ENCODE results near the gene LRRC25. TPM values are rescaled to one million over a fixed set of nuclear protein-coding genes. Genes with fewer than 3 reads are reported as not detected.

The LRRC25 gene
- total RNA-seq, 1 experiment from 2014 or later = 0.31 TPM

GRCh38 chr19:18379803-18380747 lies 17.3 kb downstream of the LRRC25 start (continued):
- peak; percentile 76; the same call in 1 of the 2 replicates for TF ChIP-seq PREB (CRISPR knock-in tag; IDR thresholded peaks at IDR 0.05; ENCODE audit: borderline replicate concordance)
- TF ChIP-seq GRHL2 (CRISPR knock-in tag; IDR thresholded peaks at IDR 0.05; ENCODE audit: insufficient replicate concordance, severe bottlenecking) = no peak
- TF ChIP-seq CREB1 (CRISPR knock-in tag; IDR thresholded peaks at IDR 0.05) = no peak
- no peak for TF ChIP-seq ZNF425 (CRISPR knock-in tag; conservative IDR thresholded peaks at IDR 0.05)
- TF ChIP-seq CREM (CRISPR knock-in tag; IDR thresholded peaks at IDR 0.05) = no peak
- TF ChIP-seq ZBTB21 (CRISPR knock-in tag; IDR thresholded peaks at IDR 0.05; ENCODE audit: borderline replicate concordance) = no peak
- no peak for TF ChIP-seq PRDM15 (CRISPR knock-in tag; IDR thresholded peaks at IDR 0.05)
- TF ChIP-seq GABPB1 (CRISPR knock-in tag; IDR thresholded peaks at IDR 0.05) = peak; percentile 85
- TF ChIP-seq, protein P1, sequence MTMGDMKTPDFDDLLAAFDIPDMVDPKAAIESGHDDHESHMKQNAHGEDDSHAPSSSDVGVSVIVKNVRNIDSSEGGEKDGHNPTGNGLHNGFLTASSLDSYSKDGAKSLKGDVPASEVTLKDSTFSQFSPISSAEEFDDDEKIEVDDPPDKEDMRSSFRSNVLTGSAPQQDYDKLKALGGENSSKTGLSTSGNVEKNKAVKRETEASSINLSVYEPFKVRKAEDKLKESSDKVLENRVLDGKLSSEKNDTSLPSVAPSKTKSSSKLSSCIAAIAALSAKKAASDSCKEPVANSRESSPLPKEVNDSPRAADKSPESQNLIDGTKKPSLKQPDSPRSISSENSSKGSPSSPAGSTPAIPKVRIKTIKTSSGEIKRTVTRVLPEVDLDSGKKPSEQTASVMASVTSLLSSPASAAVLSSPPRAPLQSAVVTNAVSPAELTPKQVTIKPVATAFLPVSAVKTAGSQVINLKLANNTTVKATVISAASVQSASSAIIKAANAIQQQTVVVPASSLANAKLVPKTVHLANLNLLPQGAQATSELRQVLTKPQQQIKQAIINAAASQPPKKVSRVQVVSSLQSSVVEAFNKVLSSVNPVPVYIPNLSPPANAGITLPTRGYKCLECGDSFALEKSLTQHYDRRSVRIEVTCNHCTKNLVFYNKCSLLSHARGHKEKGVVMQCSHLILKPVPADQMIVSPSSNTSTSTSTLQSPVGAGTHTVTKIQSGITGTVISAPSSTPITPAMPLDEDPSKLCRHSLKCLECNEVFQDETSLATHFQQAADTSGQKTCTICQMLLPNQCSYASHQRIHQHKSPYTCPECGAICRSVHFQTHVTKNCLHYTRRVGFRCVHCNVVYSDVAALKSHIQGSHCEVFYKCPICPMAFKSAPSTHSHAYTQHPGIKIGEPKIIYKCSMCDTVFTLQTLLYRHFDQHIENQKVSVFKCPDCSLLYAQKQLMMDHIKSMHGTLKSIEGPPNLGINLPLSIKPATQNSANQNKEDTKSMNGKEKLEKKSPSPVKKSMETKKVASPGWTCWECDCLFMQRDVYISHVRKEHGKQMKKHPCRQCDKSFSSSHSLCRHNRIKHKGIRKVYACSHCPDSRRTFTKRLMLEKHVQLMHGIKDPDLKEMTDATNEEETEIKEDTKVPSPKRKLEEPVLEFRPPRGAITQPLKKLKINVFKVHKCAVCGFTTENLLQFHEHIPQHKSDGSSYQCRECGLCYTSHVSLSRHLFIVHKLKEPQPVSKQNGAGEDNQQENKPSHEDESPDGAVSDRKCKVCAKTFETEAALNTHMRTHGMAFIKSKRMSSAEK (CRISPR knock-in tag; IDR thresholded peaks at IDR 0.05; ENCODE audit: borderline replicate concordance) = no peak
- TF ChIP-seq, protein P2, sequence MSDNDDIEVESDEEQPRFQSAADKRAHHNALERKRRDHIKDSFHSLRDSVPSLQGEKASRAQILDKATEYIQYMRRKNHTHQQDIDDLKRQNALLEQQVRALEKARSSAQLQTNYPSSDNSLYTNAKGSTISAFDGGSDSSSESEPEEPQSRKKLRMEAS (CRISPR knock-in tag; IDR thresholded peaks at IDR 0.05) = peak; percentile 46; the same call in 1 of the 2 replicates
- TF ChIP-seq SP1 (CRISPR knock-in tag; conservative IDR thresholded peaks at IDR 0.05) = no peak
- TF ChIP-seq ZSCAN18 (CRISPR knock-in tag; IDR thresholded peaks at IDR 0.05) = no peak
- TF ChIP-seq IRF2 (CRISPR knock-in tag; IDR thresholded peaks at IDR 0.05; ENCODE audit: borderline replicate concordance, low read depth) = no peak
- no peak for TF ChIP-seq ATF1 (CRISPR knock-in tag; IDR thresholded peaks at IDR 0.05)
- no peak for TF ChIP-seq GTF2I (CRISPR knock-in tag; conservative IDR thresholded peaks at IDR 0.05)
- peak; percentile 91 for TF ChIP-seq ZNF121 (CRISPR knock-in tag; IDR thresholded peaks at IDR 0.05)

Measured in WTC11 (cell line).